Ascending aorta (tissue), 2 donors: ENCODE results near the gene KCNA10. TPM values are rescaled to one million over a fixed set of nuclear protein-coding genes. Genes with fewer than 3 reads are reported as not detected.

Experiments used
- DNase-seq, 2 donors: peaks; one replicate each; pipeline ENCODE4 v3.0.0-alpha.2; 2019; ENCODE audit warnings: low spot score in 2 of 2
- H3K27ac ChIP-seq, 2 donors: fragments of 200-600 bp; sonication (generic); one replicate each; pipeline ENCODE4 v1.5.1; 2016 to 2017; ENCODE audit warnings: mild to moderate bottlenecking in 1 of 2
- H3K27me3 ChIP-seq: fragments of 200-600 bp; sonication (generic); one replicate; pipeline ENCODE4 v1.5.1; 2017
- H3K36me3 ChIP-seq, 2 donors: fragments of 200-600 bp; sonication (generic); one replicate each; pipeline ENCODE4 v1.5.1; 2016
- H3K4me1 ChIP-seq, 2 donors: fragments of 200-600 bp; sonication (generic); one replicate each; pipeline ENCODE4 v1.5.1; 2016 to 2017; ENCODE audit warnings: mild to moderate bottlenecking in 1 of 2
- H3K4me3 ChIP-seq, 2 donors: fragments of 200-600 bp; sonication (generic); one replicate each; pipeline ENCODE4 v1.5.1; 2016 to 2017; ENCODE audit warnings: mild to moderate bottlenecking in 1 of 2
- H3K9me3 ChIP-seq, 2 donors: fragments of 200-600 bp; sonication (generic); one replicate each; pipeline ENCODE4 v1.5.1; 2016
- CTCF ChIP-seq, 3 experiments: fragments of 200-600 bp in 2 of 3; fragments of 450-650 bp in 1 of 3; sonication (generic) in 2 of 3; IDR thresholded peaks; one replicate each; pipeline ENCODE4 v1.5.1; 2016 to 2019; ENCODE audit warnings: antibody characterized with exemption in 3 of 3, mild to moderate bottlenecking in 1 of 3, moderate library complexity in 1 of 3
- intact Hi-C: fragments of 100-400 bp; cut with DNase I; formaldehyde crosslinking; loops from one replicate; pipeline ENCODE4 v1.15.1; 2023
- total RNA-seq: library from RNA; depleted of rRNA; stranded (reverse); fragments of >200 nt; gene quantifications from one replicate; pipeline ENCODE4 v1.1.0, GENCODE V29; 2016

KCNA10 gene
- total RNA-seq, 1 donor from 2014 or later: not detected

- intact Hi-C loops: no loop called here
- no peaks in the 10 kb centered on the region for H3K27me3 ChIP-seq
- no peak for TF ChIP-seq CTCF (IDR thresholded peaks at IDR 0.05)
Measured at GRCh38 chr1:110535985-110536384, 17.0 kb upstream of the KCNA10 start.

GRCh38 chr1:110533230-110533629 lies 14.3 kb upstream of the KCNA10 start:
- Histone ChIP-seq H3K27ac (no peak overlapping the region), H3K27me3 (no peaks in the 10 kb centered on the region), H3K36me3 (no peaks in the 10 kb centered on the region), H3K9me3 (no peaks in the 10 kb centered on the region), H3K4me1 (no peaks in the 10 kb centered on the region), H3K4me3 (no peak overlapping the region)
- intact Hi-C loops: no loop called here
- no peak for TF ChIP-seq CTCF (IDR thresholded peaks at IDR 0.05)
- no peak for DNase-seq

More at GRCh38 chr1:110535985-110536384, 17.0 kb upstream of the KCNA10 start:
- H3K4me3 ChIP-seq: no peak overlapping the region
- H3K4me1 ChIP-seq: no peaks in the 10 kb centered on the region
- no peak overlapping the region for H3K27ac ChIP-seq
- no peaks in the 10 kb centered on the region for H3K36me3 ChIP-seq
- no peak for DNase-seq
- no peaks in the 10 kb centered on the region for H3K9me3 ChIP-seq

- H3K9me3 ChIP-seq: no peaks in the 10 kb centered on the region
- no peak for DNase-seq
- no peaks in the 10 kb centered on the region for H3K36me3 ChIP-seq
- no peaks in the 10 kb centered on the region for H3K4me1 ChIP-seq
- intact Hi-C loops: no loop called here
- no peak overlapping the region for H3K27ac ChIP-seq
- TF ChIP-seq CTCF (IDR thresholded peaks at IDR 0.05): no peak
- no peaks in the 10 kb centered on the region for H3K27me3 ChIP-seq
- no peak overlapping the region for H3K4me3 ChIP-seq
Measured at GRCh38 chr1:110529011-110529410, 10.0 kb upstream of the KCNA10 start.

- Histone ChIP-seq H3K36me3 (no peaks in the 10 kb centered on the region), H3K27me3 (no peaks in the 10 kb centered on the region), H3K27ac (no peak overlapping the region), H3K9me3 (no peaks in the 10 kb centered on the region), H3K4me1 (no peaks in the 10 kb centered on the region), H3K4me3 (no peak overlapping the region)
- no peak for DNase-seq
- TF ChIP-seq CTCF (IDR thresholded peaks at IDR 0.05): no peak
- intact Hi-C loops: no loop called here
Measured at GRCh38 chr1:110526201-110526780, 7.3 kb upstream of the KCNA10 start.

- Histone ChIP-seq H3K4me1 (no peaks in the 10 kb centered on the region), H3K4me3 (no peak overlapping the region), H3K36me3 (no peaks in the 10 kb centered on the region), H3K9me3 (no peaks in the 10 kb centered on the region), H3K27ac (no peak overlapping the region), H3K27me3 (no peaks in the 10 kb centered on the region)
- no peak for TF ChIP-seq CTCF (IDR thresholded peaks at IDR 0.05)
- no peak for DNase-seq
- intact Hi-C loops: no loop called here
Measured at GRCh38 chr1:110525249-110525595, 6.2 kb upstream of the KCNA10 start.
